GM12875 (cell line): Measurements from ENCODE around the gene BAAT.
A peak's percentile ranks its signal among the peaks of the same experiment; 100 is the strongest.

Experiments
- H3K4me3 ChIP-seq: one replicate; pipeline ENCODE4 v1.5.1; 2011; ENCODE audit warnings: low read depth, low read length, control low read depth
- TF ChIP-seq, protein P1 (sequence below): IDR thresholded peaks from 2 replicates; pipeline ENCODE4 v1.5.1; 2011; ENCODE audit warnings: low read depth, mild to moderate bottlenecking, control low read depth, inconsistent platforms, low read length, moderate library complexity, borderline replicate concordance; ENCODE audit not compliant: insufficient read depth

Gene BAAT

DNA sequence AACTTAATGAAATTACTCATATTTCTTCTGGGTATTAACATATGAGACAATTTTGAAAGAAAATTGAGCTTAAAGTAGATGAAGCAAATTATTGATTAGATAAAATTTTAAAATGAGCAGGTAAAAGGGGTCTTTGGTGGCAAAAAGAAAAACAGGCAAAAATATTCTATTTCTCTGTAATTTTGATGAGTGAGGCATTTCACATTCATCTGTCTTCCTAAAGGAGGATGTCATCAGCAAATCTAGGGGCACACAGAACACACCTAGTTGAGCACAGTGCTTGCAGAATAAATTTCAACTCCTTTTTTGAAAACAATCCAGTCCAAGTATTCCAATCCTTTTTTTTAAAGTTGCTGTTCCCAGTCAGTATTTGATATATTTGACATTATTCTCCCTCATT, 30.0 kb upstream of the BAAT start:
- TF ChIP-seq, protein P1, sequence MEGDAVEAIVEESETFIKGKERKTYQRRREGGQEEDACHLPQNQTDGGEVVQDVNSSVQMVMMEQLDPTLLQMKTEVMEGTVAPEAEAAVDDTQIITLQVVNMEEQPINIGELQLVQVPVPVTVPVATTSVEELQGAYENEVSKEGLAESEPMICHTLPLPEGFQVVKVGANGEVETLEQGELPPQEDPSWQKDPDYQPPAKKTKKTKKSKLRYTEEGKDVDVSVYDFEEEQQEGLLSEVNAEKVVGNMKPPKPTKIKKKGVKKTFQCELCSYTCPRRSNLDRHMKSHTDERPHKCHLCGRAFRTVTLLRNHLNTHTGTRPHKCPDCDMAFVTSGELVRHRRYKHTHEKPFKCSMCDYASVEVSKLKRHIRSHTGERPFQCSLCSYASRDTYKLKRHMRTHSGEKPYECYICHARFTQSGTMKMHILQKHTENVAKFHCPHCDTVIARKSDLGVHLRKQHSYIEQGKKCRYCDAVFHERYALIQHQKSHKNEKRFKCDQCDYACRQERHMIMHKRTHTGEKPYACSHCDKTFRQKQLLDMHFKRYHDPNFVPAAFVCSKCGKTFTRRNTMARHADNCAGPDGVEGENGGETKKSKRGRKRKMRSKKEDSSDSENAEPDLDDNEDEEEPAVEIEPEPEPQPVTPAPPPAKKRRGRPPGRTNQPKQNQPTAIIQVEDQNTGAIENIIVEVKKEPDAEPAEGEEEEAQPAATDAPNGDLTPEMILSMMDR: no peak
- H3K4me3 ChIP-seq: no peak overlapping the region

DNA sequence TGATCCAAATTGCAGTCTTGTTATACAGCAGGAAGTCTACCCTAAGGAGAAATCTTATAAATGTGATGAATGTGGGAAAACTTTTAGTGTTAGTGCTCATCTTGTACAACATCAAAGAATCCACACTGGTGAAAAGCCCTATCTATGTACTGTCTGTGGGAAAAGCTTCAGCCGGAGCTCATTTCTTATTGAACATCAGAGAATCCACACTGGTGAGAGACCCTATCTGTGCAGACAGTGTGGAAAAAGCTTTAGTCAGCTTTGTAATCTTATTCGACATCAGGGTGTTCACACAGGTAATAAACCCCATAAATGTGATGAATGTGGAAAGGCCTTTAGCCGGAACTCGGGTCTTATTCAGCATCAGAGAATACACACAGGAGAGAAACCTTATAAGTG, 24.3 kb upstream of the BAAT start:
- no peak overlapping the region for H3K4me3 ChIP-seq
- TF ChIP-seq, protein P1: no peak

DNA sequence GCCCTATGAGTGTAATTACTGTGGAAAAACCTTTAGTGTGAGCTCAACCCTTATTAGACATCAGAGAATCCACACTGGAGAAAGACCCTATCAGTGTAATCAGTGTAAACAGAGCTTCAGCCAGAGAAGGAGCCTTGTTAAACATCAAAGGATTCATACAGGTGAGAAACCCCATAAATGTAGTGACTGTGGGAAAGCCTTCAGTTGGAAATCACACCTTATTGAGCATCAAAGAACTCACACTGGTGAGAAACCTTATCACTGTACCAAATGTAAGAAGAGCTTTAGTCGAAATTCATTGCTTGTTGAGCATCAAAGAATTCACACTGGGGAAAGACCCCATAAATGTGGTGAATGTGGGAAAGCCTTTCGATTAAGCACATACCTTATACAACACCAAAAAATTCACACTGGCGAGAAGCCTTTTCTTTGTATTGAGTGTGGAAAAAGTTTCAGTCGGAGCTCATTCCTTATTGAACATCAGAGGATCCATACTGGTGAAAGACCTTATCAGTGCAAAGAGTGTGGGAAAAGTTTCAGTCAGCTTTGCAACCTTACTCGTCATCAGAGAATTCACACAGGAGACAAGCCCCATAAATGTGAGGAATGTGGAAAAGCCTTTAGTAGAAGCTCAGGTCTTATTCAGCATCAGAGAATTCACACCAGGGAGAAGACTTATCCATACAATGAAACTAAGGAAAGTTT, 23.7 kb upstream of the BAAT start:
- H3K4me3 ChIP-seq: no peak overlapping the region
- TF ChIP-seq, protein P1: no peak

DNA sequence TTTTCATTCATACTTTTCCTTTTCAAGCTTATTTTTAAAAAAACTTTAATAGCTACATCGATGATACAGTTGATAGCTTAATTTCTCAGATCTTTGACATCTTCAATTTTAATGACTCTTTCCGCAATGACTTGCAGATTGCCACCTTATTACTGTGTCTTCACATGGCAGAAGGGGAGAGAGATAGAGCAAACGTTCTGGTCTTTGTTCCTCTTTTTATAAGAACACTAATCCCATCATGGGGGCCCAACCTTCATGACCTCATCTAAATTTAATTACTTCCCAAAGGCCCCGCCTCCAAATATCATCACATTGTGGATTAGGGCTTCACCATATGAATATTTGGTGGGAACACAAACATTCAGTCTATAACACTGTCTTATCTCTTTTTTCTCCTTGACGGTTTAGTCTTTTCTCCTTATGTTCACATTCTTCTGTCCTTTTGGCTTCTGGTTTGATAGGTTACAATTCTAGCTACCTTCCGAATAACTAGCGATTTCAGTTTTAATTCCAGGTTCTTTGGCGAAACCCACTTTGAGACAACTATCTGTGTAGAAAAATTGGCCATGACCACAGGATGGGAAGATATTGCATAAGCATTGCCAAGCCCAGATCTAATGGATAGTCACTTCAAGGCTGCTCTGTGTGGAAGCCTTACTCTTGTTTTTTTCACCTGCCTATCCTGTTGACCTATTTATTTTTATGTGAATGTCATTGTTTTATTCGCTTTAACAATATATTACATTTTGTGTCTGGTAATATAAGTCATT, 18.9 kb upstream of the BAAT start:
- H3K4me3 ChIP-seq: no peak overlapping the region
- TF ChIP-seq, protein P1: no peak

DNA sequence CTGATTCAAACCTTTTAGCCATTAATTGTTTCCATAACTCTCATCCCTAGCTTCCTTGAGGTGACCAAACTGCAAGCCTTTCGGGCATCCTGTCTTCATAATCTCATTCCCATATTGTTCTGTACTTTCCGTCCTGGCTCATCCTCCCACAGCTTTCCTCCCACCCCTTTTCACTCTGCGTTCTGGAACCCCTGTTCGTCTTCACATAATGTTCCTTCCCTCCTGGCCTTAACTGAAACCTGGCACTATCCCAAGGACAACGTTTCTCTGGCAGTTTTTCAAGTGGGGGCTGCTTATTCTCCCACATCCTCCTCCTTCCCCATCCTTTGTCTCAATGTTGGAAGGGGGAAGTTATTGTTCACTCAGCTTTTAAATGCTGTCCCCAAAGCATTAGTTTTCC, 15.3 kb upstream of the BAAT start:
- TF ChIP-seq, protein P1: no peak
- H3K4me3 ChIP-seq: no peak overlapping the region

DNA sequence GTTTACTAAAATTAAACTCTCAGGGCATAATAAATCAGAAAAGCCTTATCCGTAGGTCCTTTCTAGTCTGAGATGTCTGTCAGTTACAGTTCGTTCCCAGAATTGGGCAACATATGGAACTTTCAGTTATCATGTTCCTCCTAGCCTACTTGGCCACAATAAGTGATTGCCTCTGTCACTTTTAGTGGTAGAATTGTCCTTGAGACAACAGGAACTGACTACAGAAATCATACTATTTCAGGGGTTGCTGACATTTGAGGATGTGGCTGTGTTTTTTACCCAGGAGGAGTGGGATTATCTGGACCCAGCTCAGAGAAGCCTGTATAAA, 14.8 kb upstream of the BAAT start:
- peak overlapping the region; percentile 57 for H3K4me3 ChIP-seq

More for the DNA sequence above, 14.8 kb upstream of the BAAT start:
- TF ChIP-seq, protein P1: no peak
